Measurements from ENCODE around the gene APLF. TPM values are rescaled to one million over a fixed set of nuclear protein-coding genes. Genes with fewer than 3 reads are reported as not detected.

Gene APLF
- total RNA-seq, 6 experiments from 2014 or later = 1.3 to 1.8 (median 1.5) TPM

- no peak overlapping the region for H3K27ac Mint-ChIP-seq
- TF ChIP-seq CTCF (IDR thresholded peaks at IDR 0.05) = no peak
- DNase-seq = no peak
- peaks cover 11% of the 10 kb centered on the region for H3K27me3 Mint-ChIP-seq (ENCODE audit: insufficient read depth)
- no peaks in the 10 kb centered on the region for H3K4me1 Mint-ChIP-seq (ENCODE audit: low read depth)
- no peak overlapping the region for H3K4me3 Mint-ChIP-seq
- H3K9me3 Mint-ChIP-seq = no peaks in the 10 kb centered on the region
- H3K36me3 Mint-ChIP-seq (ENCODE audit: low read depth) = no peaks in the 10 kb centered on the region
These were observed 20.3 kb upstream of the APLF start for GRCh38 chr2:68447118-68447517.

GRCh38 chr2:68448671-68449653 is 18.4 kb upstream of the APLF start:
- no peak overlapping the region for H3K4me3 Mint-ChIP-seq
- no peak overlapping the region for H3K27ac Mint-ChIP-seq
- H3K27me3 Mint-ChIP-seq (ENCODE audit: insufficient read depth) = peaks cover 7% of the 10 kb centered on the region
- H3K36me3 Mint-ChIP-seq (ENCODE audit: low read depth) = no peaks in the 10 kb centered on the region
- no peaks in the 10 kb centered on the region for H3K9me3 Mint-ChIP-seq
- TF ChIP-seq CTCF (IDR thresholded peaks at IDR 0.05) = no peak
- DNase-seq = no peak
- H3K4me1 Mint-ChIP-seq (ENCODE audit: low read depth) = no peaks in the 10 kb centered on the region

- DNase-seq = no peak
- no peak overlapping the region for H3K27ac Mint-ChIP-seq
- peaks cover 2% of the 10 kb centered on the region; the same call in 1 of the 2 replicates for H3K27me3 Mint-ChIP-seq (ENCODE audit: insufficient read depth)
- TF ChIP-seq CTCF (IDR thresholded peaks at IDR 0.05) = no peak
- H3K4me3 Mint-ChIP-seq = no peak overlapping the region
- no peaks in the 10 kb centered on the region for H3K9me3 Mint-ChIP-seq
- no peaks in the 10 kb centered on the region for H3K36me3 Mint-ChIP-seq (ENCODE audit: low read depth)
- no peaks in the 10 kb centered on the region for H3K4me1 Mint-ChIP-seq (ENCODE audit: low read depth)
These were observed 15.1 kb upstream of the APLF start for GRCh38 chr2:68452158-68452900.

GRCh38 chr2:68453761-68454360 is 13.5 kb upstream of the APLF start:
- Mint-ChIP-seq H3K9me3 (no peaks in the 10 kb centered on the region), H3K36me3 (ENCODE audit: low read depth) (no peaks in the 10 kb centered on the region), H3K27me3 (ENCODE audit: insufficient read depth) (0 out of 2 replicates have a peak, but pooled peaks cover 2% of the 10 kb centered on the region), H3K27ac (no peak overlapping the region), H3K4me3 (no peak overlapping the region), H3K4me1 (ENCODE audit: low read depth) (peaks cover 13% of the 10 kb centered on the region)
- no peak for DNase-seq
- no peak for TF ChIP-seq CTCF (IDR thresholded peaks at IDR 0.05)

GRCh38 chr2:68454719-68455118 is 12.7 kb upstream of the APLF start:
- Mint-ChIP-seq H3K9me3 (no peaks in the 10 kb centered on the region), H3K4me1 (ENCODE audit: low read depth) (peaks cover 18% of the 10 kb centered on the region), H3K36me3 (ENCODE audit: low read depth) (no peaks in the 10 kb centered on the region), H3K27ac (no peak overlapping the region), H3K27me3 (ENCODE audit: insufficient read depth) (0 out of 2 replicates have a peak, but pooled peaks cover 2% of the 10 kb centered on the region), H3K4me3 (no peak overlapping the region)
- DNase-seq = no peak
- TF ChIP-seq CTCF (IDR thresholded peaks at IDR 0.05) = no peak

All from HFFc6 (cell line).